ENCODE measurements around the gene FBXO41. TPM values are rescaled to one million over a fixed set of nuclear protein-coding genes. Genes with fewer than 3 reads are reported as not detected.

FBXO41 gene
- total and polyA plus RNA-seq, 9 of the 15 experiments (the other 6 are each of a cell fraction or from before 2014, with no cell fraction given) = 0.21 to 8.2 (median 3.5) TPM

GRCh38 chr2:73233154-73233931 lies 50.9 kb downstream of the FBXO41 start, which contains the start of gene PRADC1 (continued):
- TF ChIP-seq ZNF639 (CRISPR knock-in tag; conservative IDR thresholded peaks at IDR 0.05 in 1 of 2, IDR thresholded peaks at IDR 0.05 in 1 of 2) (no peak), ZNF655 (CRISPR knock-in tag; IDR thresholded peaks at IDR 0.05) (no peak), POLR2AphosphoS5 (IDR thresholded peaks at IDR 0.05; ENCODE audit: control insufficient read depth, insufficient read depth, low read depth, low read length) (no peak), JUN (IDR thresholded peaks at IDR 0.05; ENCODE audit: borderline replicate concordance, low read depth, low read length) (no peak), JUN (CRISPR knock-in tag; IDR thresholded peaks at IDR 0.05; ENCODE audit: borderline replicate concordance) (no peak), HCFC1 (IDR thresholded peaks at IDR 0.05; ENCODE audit: low read depth, low read length) (no peak), E2F8 (IDR thresholded peaks at IDR 0.05; ENCODE audit: low read depth, partially characterized antibody) (no peak), ZNF780A (CRISPR knock-in tag; IDR thresholded peaks at IDR 0.05) (no peak), KDM1A (IDR thresholded peaks at IDR 0.05) (no peak), ZNF232 (CRISPR knock-in tag; IDR thresholded peaks at IDR 0.05) (no peak), FOXA1 (IDR thresholded peaks at IDR 0.05; ENCODE audit: borderline replicate concordance) (no peak), DIDO1 (tag; IDR thresholded peaks at IDR 0.05; ENCODE audit: low read depth) (no peak)
